GM12891 (cell line): ENCODE data around the gene PIK3C2B.

Experiments
- DNase-seq: peaks from one replicate; pipeline ENCODE4 v3.0.0; 2011; ENCODE audit warnings: low spot score; ENCODE audit not compliant: insufficient read length
- FAIRE-seq: peaks from 2 replicates; lab custom pipeline; 2011; peaks lifted over from hg19 to GRCh38; lab: Jason Lieb, UNC
- PAX5 ChIP-seq: IDR thresholded peaks from 2 replicates; pipeline ENCODE4 v1.6.1; 2011; ENCODE audit warnings: low read length, moderate library complexity, mild to moderate bottlenecking; ENCODE audit not compliant: insufficient read depth, severe bottlenecking
- POLR2A ChIP-seq: IDR thresholded peaks from 2 replicates; pipeline ENCODE4 v1.6.1; 2011; ENCODE audit warnings: low read depth, low read length, control low read depth
- POLR2AphosphoS5 ChIP-seq: IDR thresholded peaks from 2 replicates; pipeline ENCODE4 v1.6.1; 2011; ENCODE audit warnings: low read depth, low read length, control low read depth
- POU2F2 ChIP-seq: IDR thresholded peaks from 2 replicates; pipeline ENCODE4 v1.6.1; 2011; ENCODE audit warnings: low read depth, mild to moderate bottlenecking, control low read depth, low read length, moderate library complexity
- SPI1 ChIP-seq: IDR thresholded peaks from 2 replicates; pipeline ENCODE4 v1.6.1; 2011; ENCODE audit warnings: low read depth, low read length, control low read depth
- TAF1 ChIP-seq: IDR thresholded peaks from 2 replicates; pipeline ENCODE4 v1.6.1; 2011; ENCODE audit warnings: low read depth, low read length, control low read depth

Gene PIK3C2B

GRCh38 chr1:204483791-204484190, 10.8 kb downstream of the PIK3C2B start:
- DNase-seq: no peak
- TF ChIP-seq TAF1: no peak
- TF ChIP-seq POU2F2: no peak
- TF ChIP-seq SPI1: no peak
- TF ChIP-seq PAX5: no peak
- FAIRE-seq: no peak

- FAIRE-seq (no peak), DNase-seq (no peak)
- TF ChIP-seq POU2F2 (no peak), PAX5 (peak; percentile 20)
Measured at GRCh38 chr1:204480515-204480914, 14.1 kb downstream of the PIK3C2B start.

- DNase-seq: no peak
- FAIRE-seq: no peak
Measured at GRCh38 chr1:204479387-204480136, 15.0 kb downstream of the PIK3C2B start.

GRCh38 chr1:204478921-204479320, 15.7 kb downstream of the PIK3C2B start:
- DNase-seq (no peak), FAIRE-seq (no peak)
- TF ChIP-seq PAX5 (no peak), POU2F2 (no peak), SPI1 (no peak), TAF1 (no peak), POLR2A (no peak), POLR2AphosphoS5 (no peak)

More at GRCh38 chr1:204479387-204480136, 15.0 kb downstream of the PIK3C2B start:
- TF ChIP-seq TAF1: no peak
- no peak for TF ChIP-seq POLR2AphosphoS5
- no peak for TF ChIP-seq POU2F2
- no peak for TF ChIP-seq PAX5
- no peak for TF ChIP-seq SPI1
- TF ChIP-seq POLR2A: no peak

GRCh38 chr1:204478172-204478899, 16.3 kb downstream of the PIK3C2B start:
- TF ChIP-seq POU2F2: no peak
- no peak for TF ChIP-seq SPI1
- no peak for TF ChIP-seq POLR2A
- TF ChIP-seq PAX5: no peak
- TF ChIP-seq TAF1: no peak
- no peak for TF ChIP-seq POLR2AphosphoS5
- FAIRE-seq (no peak), DNase-seq (no peak)

- TF ChIP-seq PAX5: no peak
- TF ChIP-seq POU2F2: no peak
- no peak for TF ChIP-seq POLR2A
- TF ChIP-seq POLR2AphosphoS5: no peak
- TF ChIP-seq TAF1: no peak
- no peak for TF ChIP-seq SPI1
- DNase-seq (no peak), FAIRE-seq (no peak)
Measured at GRCh38 chr1:204477036-204477740, 17.4 kb downstream of the PIK3C2B start.

- TF ChIP-seq PAX5 (no peak), TAF1 (no peak), POU2F2 (no peak), POLR2AphosphoS5 (no peak), POLR2A (no peak), SPI1 (no peak)
- no peak for FAIRE-seq
- DNase-seq: no peak
Measured at GRCh38 chr1:204476563-204476962, 18.0 kb downstream of the PIK3C2B start.

GRCh38 chr1:204475656-204476432, 18.8 kb downstream of the PIK3C2B start:
- DNase-seq: no peak
- FAIRE-seq: no peak
- TF ChIP-seq POU2F2: no peak
- TF ChIP-seq SPI1: peak; percentile 6; the same call in 1 of the 2 replicates
- TF ChIP-seq PAX5: no peak
- no peak for TF ChIP-seq POLR2AphosphoS5
- TF ChIP-seq TAF1: no peak
- TF ChIP-seq POLR2A: no peak
